Measurements from ENCODE around the gene PACS1.
"Not testable (repeated sequence)": the region's sequence is repeated elsewhere in the genome, so short reads cannot be mapped to it uniquely, and the experiment has no call there.

The PACS1 gene

GRCh38 chr11:66069715-66070603 lies at the start of gene PACS1:
Gene PACS1, plus strand, starts transcription at chr11:66070272. Its CDS starts 215 bp downstream, at chr11:66070487.
- peak; percentile 74 to 95 for DNase-seq (ENCODE audit: low read depth in 2 of 2)
- peak within 1 kb of the TSS; percentile 66 to 72 for H3K4me3 ChIP-seq (replicated peaks in 1 of 2; ENCODE audit: low read depth in 2 of 2, low read length in 2 of 2)
- TF ChIP-seq CTCF (IDR thresholded peaks at IDR 0.05; ENCODE audit: low read depth, low read length) = no peak

- DNase-seq (ENCODE audit: low read depth in 2 of 2) = peak; percentile 69 to 74
- TF ChIP-seq CTCF (IDR thresholded peaks at IDR 0.05; ENCODE audit: low read depth, low read length) = no peak
- no peak overlapping the region for H3K4me3 ChIP-seq (replicated peaks in 1 of 2; ENCODE audit: low read depth in 2 of 2, low read length in 2 of 2)
Measured at GRCh38 chr11:66020618-66021357, 49.3 kb upstream of the PACS1 start.

GRCh38 chr11:66022401-66023185 lies 47.5 kb upstream of the PACS1 start:
- H3K4me3 ChIP-seq (replicated peaks in 1 of 2; ENCODE audit: low read depth in 2 of 2, low read length in 2 of 2) = peak overlapping the region in 1 of 2 donors; percentile 7
- DNase-seq (ENCODE audit: low read depth in 2 of 2) = peak; percentile 68 to 69

GRCh38 chr11:66023186-66023440 lies 47.0 kb upstream of the PACS1 start:
- not testable (repeated sequence) for DNase-seq (ENCODE audit: low read depth in 2 of 2); H3K4me3 ChIP-seq (replicated peaks in 1 of 2; ENCODE audit: low read depth in 2 of 2, low read length in 2 of 2)

More at GRCh38 chr11:66022401-66023185, 47.5 kb upstream of the PACS1 start:
- TF ChIP-seq CTCF (IDR thresholded peaks at IDR 0.05; ENCODE audit: low read depth, low read length) = peak; percentile 95

- no peak within 1 kb of the TSS for H3K4me3 ChIP-seq (replicated peaks in 1 of 2; ENCODE audit: low read depth in 2 of 2, low read length in 2 of 2)
- TF ChIP-seq CTCF (IDR thresholded peaks at IDR 0.05; ENCODE audit: low read depth, low read length) = no peak
- DNase-seq (ENCODE audit: low read depth in 2 of 2) = no peak
Measured at GRCh38 chr11:66026017-66026529, 44.0 kb upstream of the PACS1 start, which contains the start of gene CATSPER1. Gene CATSPER1, minus strand, starts transcription at chr11:66026479. Its CDS starts 100 bp downstream, at chr11:66026379.

GRCh38 chr11:66032957-66033735 lies 36.9 kb upstream of the PACS1 start:
- TF ChIP-seq CTCF (IDR thresholded peaks at IDR 0.05; ENCODE audit: low read depth, low read length) = no peak
- H3K4me3 ChIP-seq (replicated peaks in 1 of 2; ENCODE audit: low read depth in 2 of 2, low read length in 2 of 2) = no peak overlapping the region
- no peak for DNase-seq (ENCODE audit: low read depth in 2 of 2)
